GM23338 (cell line): ENCODE data around the gene BATF3. TPM values are rescaled to one million over a fixed set of nuclear protein-coding genes. Genes with fewer than 3 reads are reported as not detected.

ENCODE experiments used
- ATAC-seq: fragments of 200-7000 bp; cut with Tn5 transposase; 3 replicates; pipeline ENCODE4 v1.9.1; 2020
- DNase-seq: peaks from one replicate; pipeline ENCODE4 v3.0.0-alpha.2; 2015; ENCODE audit warnings: low spot score
- H2AFZ ChIP-seq: fragments of 200-600 bp; sonication (generic); 2 replicates; pipeline ENCODE4 v1.8.0; 2016; ENCODE audit warnings: antibody characterized with exemption, mild to moderate bottlenecking, moderate library complexity
- H3F3A ChIP-seq: fragments of 200-600 bp; sonication (generic); replicated peaks from 2 replicates; pipeline ENCODE4 v1.8.0; 2017; ENCODE audit warnings: antibody characterized with exemption, mixed run types, low read depth
- H3K27ac ChIP-seq: fragments of 200-600 bp; sonication (generic); 2 replicates; pipeline ENCODE4 v1.6.1; 2016; ENCODE audit warnings: low read depth
- H3K27me3 ChIP-seq: fragments of 200-600 bp; sonication (generic); 2 replicates; pipeline ENCODE4 v1.8.0; 2016; ENCODE audit warnings: mild to moderate bottlenecking, mixed run types, moderate library complexity; ENCODE audit not compliant: insufficient read depth
- H3K36me3 ChIP-seq: fragments of 200-600 bp; sonication (generic); 2 replicates; pipeline ENCODE4 v1.8.0; 2016; ENCODE audit warnings: mild to moderate bottlenecking; ENCODE audit not compliant: insufficient read depth
- H3K4me1 ChIP-seq: fragments of 200-600 bp; sonication (generic); 2 replicates; pipeline ENCODE4 v1.8.0; 2016; ENCODE audit warnings: mild to moderate bottlenecking, moderate library complexity; ENCODE audit not compliant: insufficient read depth
- H3K4me2 ChIP-seq: fragments of 200-600 bp; sonication (generic); 2 replicates; pipeline ENCODE4 v1.7.1; 2017; ENCODE audit warnings: mixed run types
- H3K4me3 ChIP-seq: fragments of 200-600 bp; sonication (generic); 2 replicates; pipeline ENCODE4 v1.6.1; 2016; ENCODE audit warnings: mixed run types
- H3K79me2 ChIP-seq: fragments of 200-600 bp; sonication (generic); replicated peaks from 2 replicates; pipeline ENCODE4 v1.8.0; 2017; ENCODE audit warnings: mild to moderate bottlenecking; ENCODE audit not compliant: insufficient read depth
- H3K9me2 ChIP-seq: fragments of 200-600 bp; sonication (generic); 2 replicates; pipeline ENCODE4 v1.8.0; 2017; ENCODE audit not compliant: insufficient read depth
- H4K20me1 ChIP-seq: fragments of 200-600 bp; sonication (generic); replicated peaks from 2 replicates; pipeline ENCODE4 v1.8.0; 2017; ENCODE audit warnings: mild to moderate bottlenecking; ENCODE audit not compliant: insufficient read depth
- H3K27ac Mint-ChIP-seq: 2 replicates; pipeline ENCODE4 v1.8.0; 2020; ENCODE audit warnings: inconsistent platforms, mild to moderate bottlenecking, moderate library complexity, mixed read lengths
- H3K27me3 Mint-ChIP-seq: 3 replicates; pipeline ENCODE4 v1.8.0; 2022; ENCODE audit warnings: low read depth, mild to moderate bottlenecking, moderate library complexity, mixed read lengths, inconsistent platforms; ENCODE audit not compliant: insufficient read depth, poor library complexity
- H3K36me3 Mint-ChIP-seq: 3 replicates; pipeline ENCODE4 v1.8.0; 2021; ENCODE audit warnings: low read depth, mild to moderate bottlenecking, inconsistent platforms, moderate library complexity, mixed read lengths
- H3K4me1 Mint-ChIP-seq: 3 replicates; pipeline ENCODE4 v1.8.0; 2020; ENCODE audit warnings: mild to moderate bottlenecking, inconsistent platforms, mixed read lengths
- H3K4me3 Mint-ChIP-seq: 3 replicates; pipeline ENCODE4 v1.8.0; 2021; ENCODE audit warnings: moderate library complexity, mild to moderate bottlenecking, inconsistent platforms, mixed read lengths
- H3K9me3 Mint-ChIP-seq: 3 replicates; pipeline ENCODE4 v1.8.0; 2020; ENCODE audit warnings: moderate library complexity, mild to moderate bottlenecking, inconsistent platforms, mixed read lengths
- CREB1 ChIP-seq: fragments of 250-450 bp; sonication (Bioruptor Pico); IDR thresholded peaks from 2 replicates; pipeline ENCODE4 v1.5.0; 2020; ENCODE audit warnings: low read depth, mild to moderate bottlenecking, moderate library complexity
- ETS1 ChIP-seq: IDR thresholded peaks from 2 replicates; pipeline ENCODE4 v1.6.1; 2016; ENCODE audit warnings: antibody characterized with exemption
- EZH2 ChIP-seq: fragments of 200-600 bp; sonication (generic); IDR thresholded peaks from one replicate; pipeline ENCODE4 v1.8.0; 2017; ENCODE audit warnings: antibody characterized with exemption, mild to moderate bottlenecking, low read depth; ENCODE audit not compliant: unreplicated experiment
- EZH2phosphoT487 ChIP-seq: fragments of 200-600 bp; sonication (generic); IDR thresholded peaks from one replicate; pipeline ENCODE4 v1.8.1; 2018; ENCODE audit warnings: antibody characterized with exemption; ENCODE audit not compliant: unreplicated experiment
- NANOG ChIP-seq: IDR thresholded peaks from 2 replicates; pipeline ENCODE4 v1.6.1; 2016; ENCODE audit warnings: antibody characterized with exemption, borderline replicate concordance
- STAT1 ChIP-seq: IDR thresholded peaks from one replicate; pipeline ENCODE4 v1.6.1; 2016; ENCODE audit warnings: antibody characterized with exemption; ENCODE audit not compliant: unreplicated experiment
- ZNF114 ChIP-seq: fragments of 250-450 bp; sonication (Bioruptor Pico); IDR thresholded peaks from 2 replicates; pipeline ENCODE4 v1.5.0; 2020; ENCODE audit warnings: mild to moderate bottlenecking, moderate library complexity
- ZNF331 ChIP-seq: fragments of 250-450 bp; sonication (Bioruptor Pico); IDR thresholded peaks from 2 replicates; pipeline ENCODE4 v1.5.0; 2020; ENCODE audit warnings: low read depth, mild to moderate bottlenecking, moderate library complexity
- polyA plus RNA-seq: library from polyadenylated mRNA; unstranded; fragments of >200 nt; fragmentation: Nextera tagmentation; extraction: Ambion mirVana; gene quantifications from 2 replicates; pipeline ENCODE4 v1.2.1, GENCODE V29; 2016
- total RNA-seq: library from RNA; depleted of rRNA; stranded (reverse); fragments of >200 nt; shearing (Covaris generic); gene quantifications from 2 replicates; pipeline ENCODE4 v1.2.3, GENCODE V29; 2014
- TF ChIP-seq, protein P1 (sequence below), 2 experiments: fragments of 200-600 bp in 1 of 2; sonication (generic) in 1 of 2; conservative IDR thresholded peaks; 2 replicates each; pipeline versions ENCODE4 v1.5.1 to v1.6.1; 2016 to 2017; ENCODE audit warnings: antibody characterized with exemption in 2 of 2, low read depth in 2 of 2, mild to moderate bottlenecking in 2 of 2, moderate library complexity in 1 of 2
- TF ChIP-seq, protein P2 (sequence below): IDR thresholded peaks from one replicate; pipeline ENCODE4 v1.6.1; 2018; ENCODE audit warnings: antibody characterized with exemption; ENCODE audit not compliant: unreplicated experiment

The BATF3 gene
- total and polyA plus RNA-seq, 2 experiments from 2014 or later, result 3.6 to 7.8 TPM

DNA sequence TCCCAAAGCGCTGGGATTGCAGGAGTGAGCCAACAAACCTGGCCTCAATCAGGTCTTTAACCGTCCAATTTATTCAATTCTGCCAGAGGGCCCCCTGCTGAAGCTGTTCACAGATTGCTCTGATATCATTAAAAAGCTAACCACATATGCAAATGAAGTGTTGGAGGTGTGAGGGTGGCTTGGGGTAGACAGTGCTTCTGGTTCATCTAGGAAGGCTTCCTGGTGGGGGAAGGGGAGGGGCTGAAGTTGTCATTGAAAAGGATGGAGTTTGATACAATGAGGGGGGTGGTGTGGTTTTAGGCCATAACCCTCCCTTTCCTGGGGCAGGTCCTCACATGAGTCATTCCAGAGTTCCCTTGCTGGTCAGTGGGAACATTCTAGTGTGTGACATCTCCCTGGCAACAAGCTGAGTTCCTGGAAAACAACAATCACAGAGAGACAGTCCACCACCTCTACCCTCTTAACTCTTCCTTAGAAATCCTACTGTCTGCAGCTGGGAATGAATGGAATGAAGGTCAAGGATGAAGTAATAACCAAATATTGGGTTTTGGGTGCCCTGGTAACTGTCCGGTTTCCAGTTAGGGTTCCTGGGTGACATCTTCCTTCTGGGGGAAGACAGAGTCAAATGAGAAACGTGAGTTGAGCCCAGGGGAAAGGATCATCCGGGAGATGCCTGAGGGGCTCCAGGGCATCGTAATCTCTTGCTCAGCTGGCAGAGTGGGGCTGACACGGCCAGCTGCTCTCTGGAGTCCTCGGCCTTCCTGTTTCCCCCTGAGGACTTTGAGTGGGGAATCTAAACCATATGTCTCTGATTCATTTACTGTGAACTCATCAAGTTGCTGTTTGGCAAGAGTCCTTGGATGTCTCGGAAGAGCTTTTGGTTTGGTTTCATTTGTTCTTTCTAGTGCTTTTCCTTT lies 32.2 kb downstream of the BATF3 start (continued):
- TF ChIP-seq NANOG (no peak), STAT1 (no peak), ZNF114 (no peak), EZH2phosphoT487 (no peak), ZNF331 (CRISPR knock-in tag) (no peak), ETS1 (no peak), CREB1 (CRISPR knock-in tag) (no peak), EZH2 (no peak)
- TF ChIP-seq, protein P1, sequence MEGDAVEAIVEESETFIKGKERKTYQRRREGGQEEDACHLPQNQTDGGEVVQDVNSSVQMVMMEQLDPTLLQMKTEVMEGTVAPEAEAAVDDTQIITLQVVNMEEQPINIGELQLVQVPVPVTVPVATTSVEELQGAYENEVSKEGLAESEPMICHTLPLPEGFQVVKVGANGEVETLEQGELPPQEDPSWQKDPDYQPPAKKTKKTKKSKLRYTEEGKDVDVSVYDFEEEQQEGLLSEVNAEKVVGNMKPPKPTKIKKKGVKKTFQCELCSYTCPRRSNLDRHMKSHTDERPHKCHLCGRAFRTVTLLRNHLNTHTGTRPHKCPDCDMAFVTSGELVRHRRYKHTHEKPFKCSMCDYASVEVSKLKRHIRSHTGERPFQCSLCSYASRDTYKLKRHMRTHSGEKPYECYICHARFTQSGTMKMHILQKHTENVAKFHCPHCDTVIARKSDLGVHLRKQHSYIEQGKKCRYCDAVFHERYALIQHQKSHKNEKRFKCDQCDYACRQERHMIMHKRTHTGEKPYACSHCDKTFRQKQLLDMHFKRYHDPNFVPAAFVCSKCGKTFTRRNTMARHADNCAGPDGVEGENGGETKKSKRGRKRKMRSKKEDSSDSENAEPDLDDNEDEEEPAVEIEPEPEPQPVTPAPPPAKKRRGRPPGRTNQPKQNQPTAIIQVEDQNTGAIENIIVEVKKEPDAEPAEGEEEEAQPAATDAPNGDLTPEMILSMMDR (conservative IDR thresholded peaks at IDR 0.05; ENCODE audit: low read depth in 2 of 2), result no peak

DNA sequence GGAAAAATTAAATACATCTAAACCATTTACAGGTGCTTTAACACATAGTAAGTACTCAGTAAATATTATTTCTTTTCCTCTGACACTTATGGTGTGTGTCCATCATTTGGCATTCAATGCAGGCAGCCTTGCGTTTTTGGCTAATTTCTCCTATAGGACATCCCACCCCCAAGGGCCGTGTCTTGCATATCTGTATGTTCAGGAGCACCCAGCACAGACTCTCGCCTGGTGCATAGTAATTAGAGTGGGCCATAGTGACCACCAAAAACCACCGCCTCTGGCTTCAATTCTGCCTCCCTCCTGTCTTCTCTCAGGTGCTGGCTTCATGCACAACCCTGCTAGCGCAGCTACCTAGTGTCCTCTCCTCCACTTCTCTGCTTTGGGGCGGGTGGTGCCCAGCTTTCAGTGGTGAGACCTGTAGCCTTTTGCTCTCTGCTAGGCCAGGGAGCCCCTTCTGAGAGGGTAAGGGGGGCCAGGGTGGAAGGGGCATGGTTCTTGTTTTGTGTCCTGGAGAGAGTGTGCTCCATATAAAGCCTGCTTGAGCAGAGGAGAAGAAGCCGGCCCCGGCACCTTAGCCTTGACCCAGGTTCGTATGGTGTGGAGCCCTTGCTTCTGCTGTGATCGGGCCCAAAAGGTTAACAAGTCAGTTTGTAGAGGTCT lies 33.4 kb downstream of the BATF3 start:
- no peaks in the 10 kb centered on the region for H4K20me1 ChIP-seq
- DNase-seq (no peak), ATAC-seq (no peak)
- peak overlapping the region; percentile 75; the same call in 1 of the 2 replicates for H3K4me2 ChIP-seq
- no peaks in the 10 kb centered on the region for H3K36me3 ChIP-seq
- Mint-ChIP-seq H3K36me3 (no peaks in the 10 kb centered on the region; the same call in 2 of the 3 replicates), H3K4me3 (peak overlapping the region; percentile 74), H3K4me1 (peaks cover 30% of the 10 kb centered on the region), H3K27ac (no peak overlapping the region), H3K27me3 (peaks cover 13% of the 10 kb centered on the region), H3K9me3 (peaks cover 3% of the 10 kb centered on the region; the same call in 1 of the 3 replicates)
- no peaks in the 10 kb centered on the region for H3K9me2 ChIP-seq
- H2AFZ ChIP-seq, result no peak overlapping the region
- TF ChIP-seq STAT1 (no peak), EZH2 (no peak), ETS1 (no peak), ZNF331 (CRISPR knock-in tag) (no peak)
- TF ChIP-seq, protein P2, sequence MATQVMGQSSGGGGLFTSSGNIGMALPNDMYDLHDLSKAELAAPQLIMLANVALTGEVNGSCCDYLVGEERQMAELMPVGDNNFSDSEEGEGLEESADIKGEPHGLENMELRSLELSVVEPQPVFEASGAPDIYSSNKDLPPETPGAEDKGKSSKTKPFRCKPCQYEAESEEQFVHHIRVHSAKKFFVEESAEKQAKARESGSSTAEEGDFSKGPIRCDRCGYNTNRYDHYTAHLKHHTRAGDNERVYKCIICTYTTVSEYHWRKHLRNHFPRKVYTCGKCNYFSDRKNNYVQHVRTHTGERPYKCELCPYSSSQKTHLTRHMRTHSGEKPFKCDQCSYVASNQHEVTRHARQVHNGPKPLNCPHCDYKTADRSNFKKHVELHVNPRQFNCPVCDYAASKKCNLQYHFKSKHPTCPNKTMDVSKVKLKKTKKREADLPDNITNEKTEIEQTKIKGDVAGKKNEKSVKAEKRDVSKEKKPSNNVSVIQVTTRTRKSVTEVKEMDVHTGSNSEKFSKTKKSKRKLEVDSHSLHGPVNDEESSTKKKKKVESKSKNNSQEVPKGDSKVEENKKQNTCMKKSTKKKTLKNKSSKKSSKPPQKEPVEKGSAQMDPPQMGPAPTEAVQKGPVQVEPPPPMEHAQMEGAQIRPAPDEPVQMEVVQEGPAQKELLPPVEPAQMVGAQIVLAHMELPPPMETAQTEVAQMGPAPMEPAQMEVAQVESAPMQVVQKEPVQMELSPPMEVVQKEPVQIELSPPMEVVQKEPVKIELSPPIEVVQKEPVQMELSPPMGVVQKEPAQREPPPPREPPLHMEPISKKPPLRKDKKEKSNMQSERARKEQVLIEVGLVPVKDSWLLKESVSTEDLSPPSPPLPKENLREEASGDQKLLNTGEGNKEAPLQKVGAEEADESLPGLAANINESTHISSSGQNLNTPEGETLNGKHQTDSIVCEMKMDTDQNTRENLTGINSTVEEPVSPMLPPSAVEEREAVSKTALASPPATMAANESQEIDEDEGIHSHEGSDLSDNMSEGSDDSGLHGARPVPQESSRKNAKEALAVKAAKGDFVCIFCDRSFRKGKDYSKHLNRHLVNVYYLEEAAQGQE, result no peak
- H3K79me2 ChIP-seq, result no peaks in the 10 kb centered on the region
- peaks cover 11% of the 10 kb centered on the region for H3K27me3 ChIP-seq
- peak overlapping the region; percentile 78 for H3K4me3 ChIP-seq
- peaks cover 8% of the 10 kb centered on the region for H3K4me1 ChIP-seq
- no peak overlapping the region for H3K27ac ChIP-seq
- no peaks in the 10 kb centered on the region for H3F3A ChIP-seq
